SU-DHL-6 (cell line): Measurements from ENCODE around the gene PLA2G6.
"Not testable (repeated sequence)": the region's sequence is repeated elsewhere in the genome, so short reads cannot be mapped to it uniquely, and the experiment has no call there.

ENCODE experiments used
- H2AFZ ChIP-seq: fragments of 200-600 bp; sonication (generic); 2 replicates; pipeline ENCODE4 v1.6.1; 2014; ENCODE audit warnings: low read depth, mild to moderate bottlenecking, moderate library complexity, mixed read lengths, antibody characterized with exemption, low read length; ENCODE audit not compliant: severe bottlenecking
- H3F3A ChIP-seq: fragments of 200-600 bp; shearing (Covaris generic); 2 replicates; pipeline ENCODE4 v1.6.0; 2016; ENCODE audit warnings: antibody characterized with exemption, mild to moderate bottlenecking; ENCODE audit not compliant: insufficient read depth
- H3K27ac ChIP-seq: fragments of 200-600 bp; sonication (generic); 2 replicates; pipeline ENCODE4 v1.5.1; 2016; ENCODE audit warnings: low read depth, mild to moderate bottlenecking, low read length, moderate library complexity, mixed read lengths
- H3K27me3 ChIP-seq: fragments of 200-600 bp; sonication (generic), shearing (Covaris generic); 2 replicates; pipeline ENCODE4 v1.6.0; 2014; ENCODE audit warnings: mild to moderate bottlenecking, low read length
- H3K36me3 ChIP-seq: fragments of 200-600 bp; sonication (generic); 2 replicates; pipeline ENCODE4 v1.6.1; 2014; ENCODE audit warnings: mild to moderate bottlenecking, low read length, mixed read lengths
- H3K4me2 ChIP-seq: fragments of 300-600, 200-600 bp; shearing (Covaris generic), sonication (generic); 2 replicates; pipeline ENCODE4 v1.6.0; 2014; ENCODE audit warnings: low read length, low read depth, mild to moderate bottlenecking; ENCODE audit not compliant: poor library complexity, severe bottlenecking
- H3K4me3 ChIP-seq: fragments of 200-600 bp; sonication (generic); 2 replicates; pipeline ENCODE4 v1.5.1; 2014; ENCODE audit warnings: antibody characterized with exemption, low read length, mild to moderate bottlenecking, mixed read lengths; ENCODE audit not compliant: insufficient read depth, poor library complexity, severe bottlenecking
- H3K79me2 ChIP-seq: fragments of 200-600 bp; sonication (generic); 2 replicates; pipeline ENCODE4 v1.6.1; 2014; ENCODE audit warnings: mild to moderate bottlenecking, low read length, moderate library complexity; ENCODE audit not compliant: insufficient read depth
- H3K9ac ChIP-seq: fragments of 200-600 bp; sonication (generic); 2 replicates; pipeline ENCODE4 v1.7.0; 2014; ENCODE audit warnings: mild to moderate bottlenecking, low read length
- H3K9me2 ChIP-seq: fragments of 200-600 bp; sonication (generic); replicated peaks from 2 replicates; pipeline ENCODE4 v1.6.1; 2014; ENCODE audit warnings: low read length; ENCODE audit not compliant: insufficient read depth
- H3K9me3 ChIP-seq: fragments of 200-600 bp; sonication (generic); 2 replicates; pipeline ENCODE4 v1.6.1; 2014; ENCODE audit warnings: low read length, mixed read lengths; ENCODE audit not compliant: insufficient read depth
- H4K20me1 ChIP-seq: fragments of 200-600 bp; sonication (generic); 2 replicates; pipeline ENCODE4 v1.6.1; 2014; ENCODE audit warnings: low read depth, mild to moderate bottlenecking, antibody characterized with exemption, low read length, moderate library complexity, mixed read lengths
- EZH2phosphoT487 ChIP-seq: fragments of 200-600 bp; sonication (generic), shearing (Covaris generic); conservative IDR thresholded peaks from 2 replicates; pipeline ENCODE4 v1.6.1; 2018; ENCODE audit warnings: mild to moderate bottlenecking, antibody characterized with exemption, low read length, moderate library complexity, mixed read lengths
- TF ChIP-seq, protein P1 (sequence below): fragments of 200-600 bp; sonication (generic); IDR thresholded peaks from one replicate; pipeline ENCODE4 v1.5.1; 2017; ENCODE audit warnings: antibody characterized with exemption, mild to moderate bottlenecking, low read length, moderate library complexity; ENCODE audit not compliant: insufficient read depth, poor library complexity, severe bottlenecking

Gene PLA2G6

DNA sequence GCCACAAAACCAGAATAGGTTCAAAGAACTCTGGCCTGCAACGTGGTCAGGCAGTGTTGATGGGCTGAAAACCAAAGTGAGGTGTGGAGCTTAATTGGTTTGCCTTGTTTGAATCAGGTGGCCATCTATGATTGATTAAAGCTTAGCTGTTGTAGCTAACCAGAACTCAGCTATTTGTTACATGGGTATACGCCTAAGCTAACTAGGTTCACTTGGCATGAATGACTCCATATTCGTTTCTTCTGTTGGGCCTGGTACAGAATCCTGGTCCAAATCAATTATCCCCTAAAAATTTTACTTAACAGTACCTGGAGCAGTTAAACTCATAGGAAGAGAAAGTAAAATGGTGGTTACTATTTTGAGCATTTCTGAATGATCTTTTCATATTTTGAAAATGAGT lies 63.4 kb downstream of the PLA2G6 start:
- Histone ChIP-seq H3F3A (no peaks in the 10 kb centered on the region), H3K79me2 (no peaks in the 10 kb centered on the region), H3K4me2 (no peak overlapping the region), H3K9me2 (no peaks in the 10 kb centered on the region), H3K9me3 (no peaks in the 10 kb centered on the region), H3K9ac (no peak overlapping the region), H4K20me1 (no peaks in the 10 kb centered on the region), H3K36me3 (no peaks in the 10 kb centered on the region), H3K27ac (no peak overlapping the region), H2AFZ (no peak overlapping the region), H3K4me3 (no peak overlapping the region), H3K27me3 (no peaks in the 10 kb centered on the region)
- no peak for TF ChIP-seq EZH2phosphoT487

DNA sequence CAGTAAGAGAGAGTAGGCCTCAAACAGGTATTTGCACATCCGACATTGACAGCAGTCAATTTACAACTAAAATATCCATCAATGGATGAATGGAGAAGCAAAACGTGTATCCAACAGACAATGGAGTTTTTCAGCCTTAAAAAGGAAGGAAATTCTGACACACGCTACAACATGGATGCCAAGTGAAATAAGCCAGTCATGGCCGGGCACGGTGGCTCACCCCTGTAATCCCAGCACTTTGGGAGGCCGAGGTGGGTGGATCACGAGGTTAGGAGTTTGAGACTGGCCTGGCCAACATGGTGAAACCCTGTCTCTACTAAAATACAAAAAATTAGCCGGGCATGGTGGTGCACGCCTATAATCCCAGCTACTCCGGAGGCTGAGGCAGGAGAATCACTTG lies 64.1 kb downstream of the PLA2G6 start:
- not testable (repeated sequence) for H4K20me1 ChIP-seq, H3K4me2 ChIP-seq, H3K27me3 ChIP-seq, H3K79me2 ChIP-seq, H3K4me3 ChIP-seq, H3F3A ChIP-seq, H3K36me3 ChIP-seq, H3K9ac ChIP-seq, H3K9me2 ChIP-seq, H3K27ac ChIP-seq, H3K9me3 ChIP-seq, H2AFZ ChIP-seq

DNA sequence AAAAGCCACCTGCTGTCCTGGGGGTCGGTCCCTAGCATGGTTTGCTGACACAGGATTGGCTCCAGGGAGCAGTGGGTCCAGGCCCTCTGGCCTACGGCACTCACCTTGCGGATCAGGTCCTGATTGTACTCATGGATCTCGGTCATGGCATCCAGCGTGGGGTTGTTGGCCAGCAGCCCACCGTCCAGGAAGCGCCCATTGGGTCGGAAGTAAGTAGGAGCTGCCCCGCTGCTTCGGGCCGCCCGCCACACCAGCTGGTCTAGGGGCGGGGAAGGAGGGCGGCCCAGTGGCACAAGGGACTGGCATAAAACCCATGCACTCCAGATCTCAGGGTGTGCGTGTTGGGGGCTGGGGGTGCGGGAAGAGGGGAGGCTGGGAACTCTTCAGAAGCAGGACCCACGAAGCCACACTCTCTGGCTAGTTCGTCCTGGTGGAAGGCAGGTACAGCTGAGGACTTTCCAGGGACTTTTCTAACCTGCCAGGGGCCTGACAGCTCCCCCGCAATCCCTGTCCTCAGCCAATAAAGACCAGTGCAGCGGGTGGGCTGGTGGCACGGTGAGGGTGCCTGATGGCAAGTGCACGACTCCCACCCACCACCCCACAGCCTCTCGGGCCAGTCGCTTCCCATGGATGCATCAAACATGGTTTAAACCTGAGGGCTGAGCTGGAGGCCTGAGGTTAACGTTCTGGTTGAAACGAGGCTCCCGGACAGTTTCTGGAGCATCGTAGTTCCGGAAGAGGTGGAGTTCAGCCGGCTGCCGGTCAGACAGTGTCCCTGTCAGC lies 66.0 kb downstream of the PLA2G6 start:
- H2AFZ ChIP-seq, result no peak overlapping the region
- H3K9ac ChIP-seq, result no peak overlapping the region
- TF ChIP-seq, protein P1, sequence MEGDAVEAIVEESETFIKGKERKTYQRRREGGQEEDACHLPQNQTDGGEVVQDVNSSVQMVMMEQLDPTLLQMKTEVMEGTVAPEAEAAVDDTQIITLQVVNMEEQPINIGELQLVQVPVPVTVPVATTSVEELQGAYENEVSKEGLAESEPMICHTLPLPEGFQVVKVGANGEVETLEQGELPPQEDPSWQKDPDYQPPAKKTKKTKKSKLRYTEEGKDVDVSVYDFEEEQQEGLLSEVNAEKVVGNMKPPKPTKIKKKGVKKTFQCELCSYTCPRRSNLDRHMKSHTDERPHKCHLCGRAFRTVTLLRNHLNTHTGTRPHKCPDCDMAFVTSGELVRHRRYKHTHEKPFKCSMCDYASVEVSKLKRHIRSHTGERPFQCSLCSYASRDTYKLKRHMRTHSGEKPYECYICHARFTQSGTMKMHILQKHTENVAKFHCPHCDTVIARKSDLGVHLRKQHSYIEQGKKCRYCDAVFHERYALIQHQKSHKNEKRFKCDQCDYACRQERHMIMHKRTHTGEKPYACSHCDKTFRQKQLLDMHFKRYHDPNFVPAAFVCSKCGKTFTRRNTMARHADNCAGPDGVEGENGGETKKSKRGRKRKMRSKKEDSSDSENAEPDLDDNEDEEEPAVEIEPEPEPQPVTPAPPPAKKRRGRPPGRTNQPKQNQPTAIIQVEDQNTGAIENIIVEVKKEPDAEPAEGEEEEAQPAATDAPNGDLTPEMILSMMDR, result no peak

DNA sequence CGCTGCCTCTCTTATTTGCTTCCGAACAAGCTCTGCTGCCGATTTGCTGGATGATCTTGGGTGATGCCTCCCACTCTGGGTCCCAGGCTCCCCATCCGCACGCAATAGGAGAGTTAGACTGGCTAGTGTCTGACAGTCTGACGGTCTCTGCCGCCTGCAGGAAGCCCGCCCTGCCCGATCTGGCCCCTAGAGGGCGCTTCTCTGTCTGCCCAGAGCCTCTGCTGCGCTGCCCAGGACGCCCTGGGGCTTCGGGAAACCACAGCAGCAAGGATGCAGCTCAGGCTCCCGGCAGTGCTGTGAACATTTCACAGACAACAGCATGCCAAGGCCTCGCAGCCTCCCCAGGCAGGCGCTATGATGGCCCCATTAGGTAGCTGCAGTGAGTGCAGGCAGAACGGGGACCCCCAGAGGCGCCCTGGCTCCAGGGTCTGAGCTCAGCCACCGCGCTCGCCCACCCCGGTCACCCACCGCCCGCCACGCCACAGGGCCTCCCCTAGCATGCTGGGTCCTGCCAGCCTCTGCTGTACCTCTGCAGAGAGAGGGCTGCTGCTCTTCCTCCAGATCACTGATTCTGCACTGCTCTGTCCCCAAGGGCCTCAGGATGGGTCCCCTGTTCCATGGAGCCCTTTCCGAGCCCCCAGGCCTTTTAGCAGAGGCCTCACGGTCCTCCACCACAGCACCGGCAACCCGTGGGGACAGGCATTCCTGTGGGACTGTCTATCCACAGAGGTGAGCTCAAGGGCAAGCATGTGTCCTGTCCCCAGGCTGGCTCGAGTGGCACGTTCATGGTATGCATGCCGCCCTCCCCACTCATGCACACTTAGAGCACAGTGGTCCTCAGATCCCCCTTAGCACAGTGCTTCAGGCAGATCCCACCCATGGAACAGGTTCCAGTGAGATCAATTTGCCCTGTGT lies 66.9 kb downstream of the PLA2G6 start:
- Histone ChIP-seq H3K9ac (no peak overlapping the region), H4K20me1 (no peaks in the 10 kb centered on the region), H3K36me3 (no peaks in the 10 kb centered on the region), H3K4me2 (no peak overlapping the region), H2AFZ (no peak overlapping the region), H3K79me2 (no peaks in the 10 kb centered on the region), H3K9me3 (no peaks in the 10 kb centered on the region), H3K27me3 (no peaks in the 10 kb centered on the region), H3K27ac (no peak overlapping the region), H3K4me3 (no peak overlapping the region), H3K9me2 (no peaks in the 10 kb centered on the region), H3F3A (no peaks in the 10 kb centered on the region)
- TF ChIP-seq, protein P1, result peak; percentile 91
- no peak for TF ChIP-seq EZH2phosphoT487

More for the DNA sequence above, 66.0 kb downstream of the PLA2G6 start:
- H3K4me2 ChIP-seq, result no peak overlapping the region
- no peaks in the 10 kb centered on the region for H3K9me3 ChIP-seq
- H3K79me2 ChIP-seq, result no peaks in the 10 kb centered on the region
- no peaks in the 10 kb centered on the region for H3F3A ChIP-seq
- no peaks in the 10 kb centered on the region for H3K27me3 ChIP-seq
- no peaks in the 10 kb centered on the region for H3K9me2 ChIP-seq
- H3K4me3 ChIP-seq, result no peak overlapping the region
- no peak overlapping the region for H3K27ac ChIP-seq
- H4K20me1 ChIP-seq, result no peaks in the 10 kb centered on the region
- H3K36me3 ChIP-seq, result no peaks in the 10 kb centered on the region
